ENCODE data around the gene PIMREG.

Gene PIMREG

DNA sequence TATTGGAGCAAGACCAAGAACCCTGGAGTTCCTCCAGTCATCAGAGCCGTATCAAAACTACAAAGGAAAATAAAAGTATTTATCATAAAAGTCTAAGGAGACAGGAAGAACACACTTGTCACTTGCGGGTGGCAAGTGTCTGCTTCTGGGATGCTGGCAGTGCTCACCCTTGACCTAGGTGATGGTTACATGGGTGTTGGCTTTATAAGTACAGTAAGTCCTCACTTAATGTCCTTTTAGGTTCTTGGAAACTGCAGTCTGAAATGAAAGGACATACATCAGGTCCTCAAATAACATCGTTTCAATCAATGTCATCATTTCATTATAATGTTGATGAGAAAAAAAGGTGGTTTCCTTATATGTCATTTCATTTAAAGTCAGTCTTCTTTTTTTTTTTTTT lies 6.3 kb upstream of the PIMREG start:
- DNase-seq (ENCODE audit: low read depth) = no peak

DNA sequence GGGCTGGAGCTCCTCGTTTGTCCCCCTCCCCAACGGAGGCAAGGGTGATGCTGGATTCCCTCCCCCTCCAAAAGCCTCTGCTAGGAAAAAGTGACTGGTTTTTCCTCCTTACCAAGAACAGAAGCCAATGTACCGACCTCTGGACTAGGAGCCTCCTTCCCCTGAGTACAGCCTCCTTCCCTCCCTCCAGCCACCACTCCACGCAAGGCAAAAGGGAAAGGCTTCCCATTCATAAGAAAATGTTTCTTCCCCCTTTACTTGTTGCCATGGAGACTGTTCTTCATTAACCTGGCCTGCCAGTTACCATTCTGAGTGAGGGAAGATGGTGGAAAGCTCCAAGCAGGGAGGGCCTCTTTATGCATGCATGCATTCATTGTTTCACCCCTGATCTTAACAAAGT lies 4.3 kb upstream of the PIMREG start:
- no peak for DNase-seq (ENCODE audit: low read depth)

DNA sequence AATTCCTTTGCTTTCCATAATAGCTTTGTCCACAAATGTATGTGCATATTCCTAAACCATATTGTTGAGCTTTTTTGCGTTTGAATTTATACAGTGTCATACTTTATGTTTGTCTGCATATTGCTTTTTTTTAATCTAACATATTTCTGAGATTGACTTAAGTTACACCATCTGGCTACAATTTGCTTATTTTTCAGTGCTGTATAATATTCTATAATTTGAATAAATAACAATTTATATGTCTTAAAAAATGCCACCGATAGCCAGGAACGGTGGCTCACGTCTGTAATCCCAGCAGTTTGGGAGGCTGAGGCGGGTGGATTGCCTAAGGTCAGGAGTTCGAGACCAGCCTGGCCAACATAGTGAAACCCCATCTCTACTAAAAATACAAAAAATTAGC lies 1.5 kb upstream of the PIMREG start:
- no peak for DNase-seq (ENCODE audit: low read depth)

DNA sequence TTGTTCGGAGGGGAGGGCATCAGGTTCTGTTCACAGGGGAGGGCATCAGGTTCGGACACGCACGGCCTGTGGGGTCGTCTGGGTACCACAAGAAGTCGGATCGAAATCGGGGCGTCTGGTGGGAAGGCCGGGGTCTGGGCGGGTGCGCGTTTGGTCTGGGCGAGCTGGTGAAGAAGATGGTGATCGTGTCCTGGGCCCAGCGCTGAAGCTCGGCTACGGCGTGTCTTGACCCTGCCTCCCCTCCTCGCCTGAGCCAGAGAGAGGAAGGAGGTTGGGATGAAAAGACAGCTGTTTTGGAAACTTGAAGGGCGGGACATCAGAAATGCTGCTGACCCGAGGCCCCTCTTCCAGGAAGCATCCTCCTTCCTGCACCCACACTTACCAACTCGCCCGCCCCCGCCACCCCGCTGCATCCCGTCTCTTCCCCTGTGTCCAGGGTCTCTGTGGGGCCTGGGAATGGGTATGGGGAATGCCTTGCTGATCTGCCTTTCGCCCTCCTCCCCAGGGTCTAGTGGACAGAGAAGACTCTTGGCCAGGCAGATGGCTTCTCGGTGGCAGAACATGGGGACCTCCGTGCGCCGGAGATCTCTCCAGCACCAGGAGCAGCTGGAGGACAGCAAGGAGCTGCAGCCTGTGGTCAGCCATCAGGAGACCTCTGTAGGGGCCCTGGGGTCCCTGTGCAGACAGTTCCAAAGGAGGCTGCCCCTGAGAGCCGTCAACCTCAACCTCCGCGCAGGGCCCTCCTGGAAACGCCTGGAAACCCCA lies 498 bp downstream of the PIMREG start:
- no peak for DNase-seq (ENCODE audit: low read depth)

DNA sequence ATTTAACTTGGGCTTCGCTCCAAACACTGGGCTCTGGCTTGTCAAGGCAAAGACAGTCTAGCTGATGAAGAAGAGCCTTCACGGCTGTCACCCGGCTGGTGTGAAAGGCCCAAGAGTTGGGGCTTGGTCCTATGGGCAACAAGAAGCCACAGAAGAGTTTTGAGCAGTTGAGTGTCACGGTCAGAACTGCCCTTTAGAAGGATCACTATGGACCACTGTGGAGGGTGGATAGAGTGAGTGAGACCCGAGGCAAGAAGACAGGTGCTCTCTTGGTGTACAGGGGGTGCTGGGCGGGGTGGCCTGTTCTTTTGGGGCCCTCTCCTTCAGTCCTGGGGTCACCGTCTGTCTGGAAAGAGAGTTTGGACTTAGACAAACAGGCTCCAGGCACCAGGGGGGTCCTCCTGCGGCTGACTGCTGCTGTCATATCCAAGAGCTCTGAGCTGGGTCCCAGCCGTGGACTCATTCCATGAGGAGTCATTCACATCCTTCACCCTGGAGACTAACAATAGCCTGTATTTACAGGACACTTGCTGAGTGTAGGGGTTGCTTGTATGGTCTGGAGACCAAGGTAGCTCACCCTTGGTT lies 2.4 kb downstream of the PIMREG start:
- DNase-seq (ENCODE audit: low read depth) = no peak

DNA sequence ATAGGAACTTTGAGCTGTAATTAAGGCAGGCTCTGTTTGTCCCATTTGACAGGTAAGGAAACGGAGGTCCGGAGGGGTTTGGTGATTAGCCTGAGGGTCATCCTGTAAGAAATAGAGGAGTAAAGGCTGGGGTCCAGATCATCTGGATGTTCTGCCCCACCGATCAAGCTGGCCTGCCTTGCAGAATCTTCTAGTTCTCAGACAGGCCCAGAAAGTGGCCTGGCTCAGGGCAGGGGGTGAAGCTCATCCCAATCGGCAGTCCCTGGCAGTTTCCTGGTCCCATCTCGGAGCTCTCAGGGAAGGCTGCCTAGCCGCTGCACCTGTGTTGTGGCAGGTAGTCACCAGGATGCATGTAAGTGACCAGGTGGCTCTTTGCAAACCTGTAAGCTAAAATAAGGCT lies 4.2 kb downstream of the PIMREG start:
- DNase-seq (ENCODE audit: low read depth) = no peak

DNA sequence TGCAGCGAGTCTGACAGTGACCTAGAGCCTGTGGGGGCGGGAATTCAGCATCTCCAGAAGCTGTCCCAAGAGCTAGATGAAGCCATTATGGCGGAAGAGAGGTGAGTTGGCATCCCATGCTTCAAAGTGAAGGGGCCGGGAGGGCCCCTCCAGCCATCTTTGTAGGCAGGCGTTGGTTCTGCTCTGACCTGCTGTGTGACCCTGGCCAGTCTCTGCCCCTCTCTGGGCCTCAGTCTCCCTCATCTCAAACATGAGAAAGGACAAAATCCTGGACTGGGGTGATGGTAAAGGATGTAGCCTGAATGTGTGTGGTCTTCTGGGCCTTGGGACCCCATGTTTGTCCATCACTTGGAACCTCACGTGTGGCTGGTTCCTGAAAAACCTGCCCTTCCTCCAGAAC lies 5.1 kb downstream of the PIMREG start:
- DNase-seq (ENCODE audit: low read depth) = no peak

DNA sequence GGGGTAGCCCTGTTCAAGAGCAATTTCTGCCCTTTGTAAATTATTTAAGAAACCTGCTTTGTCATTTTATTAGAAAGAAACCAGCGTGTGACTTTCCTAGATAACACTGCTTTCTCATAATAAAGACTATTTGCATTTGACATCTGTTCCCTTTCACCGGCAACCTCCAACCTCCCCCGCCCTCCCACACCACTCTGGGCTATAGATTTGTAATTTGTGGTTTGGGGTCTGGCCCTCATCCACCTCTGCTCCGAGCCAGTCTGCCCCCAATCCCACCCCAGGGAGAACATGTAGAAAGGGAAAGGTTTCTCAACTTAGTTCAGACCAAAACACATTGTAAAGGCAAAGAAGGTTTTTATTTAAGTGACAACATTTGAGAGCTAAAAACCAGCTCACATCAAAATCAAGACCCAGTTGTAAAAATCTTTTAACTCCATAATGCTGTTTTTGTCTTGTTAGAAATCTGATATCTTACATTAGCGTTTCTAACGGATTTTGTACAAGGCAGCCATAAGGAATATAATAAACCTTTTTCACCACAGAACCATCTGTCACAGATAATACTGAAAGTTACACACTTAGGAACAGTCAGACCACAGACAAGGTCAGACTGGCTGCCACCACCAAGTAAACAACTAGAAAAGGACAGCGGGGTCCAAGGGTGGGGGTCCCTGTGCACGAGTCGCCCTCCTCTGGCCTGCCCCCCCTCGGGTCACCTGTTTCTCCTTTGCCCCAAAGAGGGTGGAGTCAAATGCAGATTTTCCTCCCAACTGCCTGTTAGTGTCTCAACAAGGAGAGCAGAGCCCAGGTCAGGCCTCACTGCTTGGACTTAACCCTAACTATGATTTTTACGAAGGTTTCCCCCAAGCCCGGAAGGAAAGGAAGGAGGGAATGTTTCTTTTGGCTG lies 6.9 kb downstream of the PIMREG start:
- no peak for DNase-seq (ENCODE audit: low read depth)

DNA sequence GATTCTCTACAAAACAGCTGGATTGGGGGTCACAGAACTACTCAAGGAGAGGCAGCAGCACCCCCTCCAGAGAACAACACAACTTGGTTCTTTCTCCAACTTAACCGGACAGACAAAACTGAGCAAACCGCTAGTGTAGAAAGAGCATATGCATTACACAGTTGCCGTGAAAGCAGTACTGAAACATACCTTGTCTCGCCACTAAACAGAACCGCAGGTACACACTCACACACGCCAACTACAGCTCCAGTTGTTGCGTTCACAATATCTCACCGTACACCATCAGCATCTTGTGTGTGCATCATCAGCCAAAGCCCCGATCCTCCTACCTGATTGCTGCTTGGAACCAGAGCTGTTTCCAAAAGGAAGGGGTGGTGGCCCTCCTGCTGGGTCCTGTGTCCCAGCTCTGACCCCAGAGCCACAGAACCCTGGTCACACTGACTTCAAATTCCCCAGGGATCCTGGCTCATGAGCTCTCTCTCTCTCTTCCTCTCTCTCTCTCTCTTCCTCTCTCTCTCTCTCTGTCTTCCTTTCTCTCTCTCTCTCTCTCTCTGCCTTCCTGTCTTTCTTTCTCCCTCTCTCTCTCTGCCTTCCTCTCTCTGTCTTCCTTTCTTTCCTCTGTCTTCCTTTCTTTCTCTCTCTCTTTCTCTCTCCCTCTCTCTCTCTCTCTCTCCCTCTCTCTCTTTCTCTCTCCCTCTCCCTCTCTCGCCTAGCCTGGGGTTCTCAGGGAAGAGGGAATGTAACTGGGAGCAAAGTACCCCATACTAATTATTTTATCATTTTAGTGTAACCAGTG lies 8.4 kb downstream of the PIMREG start:
- no peak for DNase-seq (ENCODE audit: low read depth)

DNA sequence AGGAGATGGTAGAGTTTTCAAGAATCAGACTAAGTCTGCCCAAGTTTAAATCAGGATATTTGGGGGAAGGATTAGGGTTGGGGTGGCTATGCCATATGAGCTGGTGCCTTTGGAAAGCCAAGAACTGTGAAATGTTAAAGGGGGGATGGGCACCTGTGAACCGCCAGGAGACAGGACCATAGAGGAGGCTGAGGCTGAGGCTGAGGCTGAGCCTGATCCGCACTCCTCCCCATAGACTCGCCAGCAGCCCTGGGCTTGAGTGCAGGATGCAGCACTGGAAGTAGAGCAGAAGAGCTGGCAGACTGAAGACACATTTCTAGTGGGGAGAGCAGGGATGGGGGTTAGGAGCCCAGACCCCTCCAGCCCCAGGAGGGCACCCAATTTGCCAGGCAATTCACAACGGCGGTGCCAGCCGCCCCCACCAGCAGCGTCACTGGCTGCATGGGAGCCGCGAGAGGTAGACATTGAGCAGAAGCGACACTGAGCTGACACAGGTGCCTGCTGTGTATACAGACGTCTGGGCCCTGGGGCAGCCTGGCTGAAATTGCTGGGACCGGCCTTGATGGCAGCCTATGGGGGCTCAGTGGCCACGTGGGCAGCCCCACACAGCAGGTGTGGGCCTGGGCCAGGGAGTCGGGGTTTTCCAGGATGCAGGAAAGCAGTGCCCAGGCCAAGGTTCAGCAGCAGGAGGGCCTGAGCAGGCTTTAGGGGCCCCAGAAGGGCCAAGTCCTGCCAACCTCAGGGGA lies 9.2 kb downstream of the PIMREG start:
- DNase-seq (ENCODE audit: low read depth) = no peak

DNA sequence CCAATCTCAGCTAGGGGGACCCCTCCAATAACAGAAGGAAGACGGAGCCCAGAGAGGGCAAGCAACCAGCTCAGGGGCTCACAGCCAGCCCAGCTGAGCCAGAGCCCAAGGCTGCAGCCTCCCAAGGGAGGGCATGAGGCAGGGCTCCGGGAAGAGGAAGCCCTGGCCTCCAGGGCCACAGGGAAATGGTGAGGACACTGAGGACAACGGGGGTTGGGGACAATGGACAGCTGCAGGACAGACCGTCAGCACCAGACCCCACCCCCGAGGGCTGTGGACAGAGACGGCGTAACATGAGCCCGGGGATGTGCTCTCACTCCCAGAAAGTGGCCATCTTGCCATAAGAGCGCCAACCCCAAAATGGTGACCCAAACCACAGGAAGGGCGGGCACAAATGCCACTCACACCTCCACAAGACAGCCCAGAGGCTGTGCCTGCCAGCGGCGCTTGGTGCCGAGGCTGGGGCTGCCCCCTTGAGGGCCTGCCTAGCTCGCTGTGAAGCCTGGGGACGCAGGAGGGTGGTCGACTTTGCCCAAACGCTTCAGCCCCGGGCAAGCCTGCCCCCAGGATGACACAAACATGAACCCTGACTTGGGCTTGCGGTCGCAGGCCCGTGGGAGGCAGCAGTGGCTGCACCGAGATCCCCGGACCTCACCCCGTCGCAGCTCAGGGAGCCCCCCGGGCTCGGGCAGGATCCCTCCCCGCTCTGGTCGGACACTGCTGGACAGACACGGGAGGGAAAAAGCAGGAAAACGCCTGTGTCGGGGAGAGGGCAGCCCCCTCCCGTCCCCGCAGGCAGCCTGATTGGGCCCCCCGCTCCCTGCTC lies 10.5 kb downstream of the PIMREG start:
- DNase-seq (ENCODE audit: low read depth) = no peak

DNA sequence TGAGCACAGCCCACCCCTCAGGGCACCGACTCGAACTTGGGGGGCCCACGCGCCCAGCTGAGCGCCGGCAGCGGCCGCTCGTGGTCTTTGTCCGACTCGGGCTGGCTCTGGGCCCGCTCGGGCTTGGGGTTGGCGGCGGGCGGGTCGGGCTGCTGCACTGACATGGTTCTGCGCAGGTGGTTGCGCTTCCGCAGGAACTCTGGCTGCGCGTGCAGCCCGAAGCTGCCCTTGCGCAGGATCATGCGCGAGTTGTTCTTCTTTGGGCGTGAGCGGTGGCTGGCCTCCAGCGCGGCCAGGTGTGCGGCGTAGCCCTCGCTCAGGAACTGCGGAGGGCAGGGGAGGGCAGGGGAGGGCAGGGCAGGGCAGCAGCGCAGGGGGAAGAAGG lies 11.1 kb downstream of the PIMREG start:
- DNase-seq (ENCODE audit: low read depth) = no peak

DNA sequence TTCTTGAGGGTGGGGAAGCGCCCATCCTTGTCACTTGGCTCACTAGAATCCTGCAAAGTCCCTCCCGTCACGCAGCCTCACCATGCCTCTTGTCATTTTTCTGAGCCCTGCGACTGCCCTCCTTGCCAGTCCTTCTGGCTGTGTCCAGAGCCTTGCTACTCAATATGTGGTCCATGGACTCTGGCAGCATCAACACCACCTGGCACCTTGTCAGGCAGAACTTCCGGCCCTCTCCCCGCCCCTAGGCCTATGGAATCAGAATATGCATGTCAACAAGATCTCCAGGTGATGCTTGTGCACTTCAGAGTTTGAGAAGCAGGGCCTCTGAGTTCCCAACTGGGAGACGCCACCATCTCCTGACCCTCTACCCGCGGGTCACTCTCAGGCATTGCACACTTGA lies 12.1 kb downstream of the PIMREG start:
- DNase-seq (ENCODE audit: low read depth) = no peak

DNA sequence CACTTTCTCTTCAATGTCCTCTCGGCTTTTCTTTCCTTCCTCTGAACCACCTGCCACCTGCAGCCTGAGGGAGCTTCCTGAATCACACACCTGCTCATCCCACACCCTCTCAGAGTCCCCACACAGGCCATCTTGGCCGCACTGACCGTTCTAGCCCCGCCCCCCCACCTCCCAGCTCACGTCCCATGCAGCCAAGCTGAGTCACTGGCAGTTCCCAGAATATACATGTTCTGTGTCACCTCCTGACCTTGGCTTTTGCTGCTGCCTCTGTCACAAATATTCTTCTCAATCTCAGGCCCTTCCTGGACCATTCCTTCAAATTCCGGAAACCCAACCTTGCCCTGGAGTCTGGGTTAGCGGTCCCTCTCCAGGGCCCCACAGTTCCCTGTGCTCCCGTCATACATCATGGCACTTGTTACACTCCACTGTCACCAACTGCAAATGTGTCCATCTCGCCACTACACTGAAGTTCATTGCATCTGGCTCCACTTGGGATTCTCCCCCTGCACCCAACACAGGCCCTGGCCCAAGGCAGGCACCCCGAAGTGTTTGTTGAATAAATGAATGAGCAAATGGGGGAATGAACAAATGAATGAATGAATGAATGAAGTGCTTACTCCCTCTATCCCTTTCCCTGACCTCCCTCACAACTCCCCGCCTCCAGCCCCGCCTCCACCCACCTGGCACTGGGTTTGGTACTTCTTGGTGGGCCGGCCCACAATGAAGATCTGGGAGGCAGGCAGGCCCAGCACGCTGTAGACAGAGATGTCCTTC lies 12.8 kb downstream of the PIMREG start:
- no peak for DNase-seq (ENCODE audit: low read depth)

DNA sequence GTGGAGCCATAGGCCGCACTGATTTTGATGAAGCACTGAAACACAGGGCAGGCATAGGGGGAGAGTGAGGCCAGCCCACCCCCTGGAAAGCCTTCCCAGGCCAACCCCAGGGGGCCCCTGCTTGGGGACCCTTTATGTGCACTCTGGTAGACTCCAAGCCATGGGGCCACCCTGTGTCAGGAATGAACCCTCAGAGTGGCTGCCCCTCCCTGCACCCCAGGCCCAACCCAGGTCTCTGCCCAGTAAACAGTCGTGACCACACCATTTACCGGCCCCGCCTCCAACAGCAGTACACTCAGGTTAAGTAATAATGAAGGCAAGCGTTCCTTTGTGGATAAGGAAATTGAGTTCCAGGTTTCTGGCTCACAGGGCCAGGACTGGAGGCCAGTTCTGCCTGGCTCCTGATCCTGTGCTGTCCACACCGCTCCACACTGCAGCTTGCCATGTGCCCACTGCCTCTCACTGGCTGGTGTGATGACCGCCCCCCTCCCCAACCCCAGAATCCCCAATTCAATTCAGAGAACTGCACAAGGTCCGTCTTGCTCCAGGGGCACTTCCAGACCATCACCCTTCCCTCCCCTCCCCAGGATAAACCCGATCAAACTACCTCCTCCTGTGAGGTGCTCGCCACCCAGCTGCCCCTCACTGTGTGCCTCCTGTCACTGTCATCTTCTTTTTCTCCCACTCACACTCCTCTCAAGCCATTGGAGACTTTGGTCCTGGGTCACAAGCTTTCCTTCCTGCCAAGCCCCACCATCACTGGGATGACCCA lies 13.6 kb downstream of the PIMREG start:
- DNase-seq (ENCODE audit: low read depth) = no peak

DNA sequence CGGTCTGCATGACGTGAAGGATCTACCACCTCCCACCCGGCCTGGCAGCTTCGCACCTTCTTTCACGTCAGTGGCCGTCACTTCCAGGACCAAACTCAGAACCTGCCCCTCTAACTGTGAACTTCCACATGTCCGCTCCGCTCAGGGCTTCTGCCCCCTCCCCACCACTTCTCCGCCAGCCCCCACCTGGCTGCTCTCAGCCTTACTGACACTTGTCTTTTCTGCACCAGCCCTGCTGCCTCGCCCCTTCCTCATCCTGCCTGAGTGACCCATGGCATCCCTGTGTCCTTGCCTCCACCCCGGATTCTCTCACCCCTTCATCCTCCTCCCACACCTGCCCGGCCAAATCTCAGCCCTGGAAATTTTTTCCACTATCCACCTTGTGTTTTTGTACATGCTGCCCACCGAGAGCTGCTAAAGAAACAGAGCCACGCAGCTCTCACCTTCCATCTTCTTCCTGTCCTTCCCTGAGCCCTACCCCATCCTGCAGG lies 14.2 kb downstream of the PIMREG start:
- no peak for DNase-seq (ENCODE audit: low read depth)

DNA sequence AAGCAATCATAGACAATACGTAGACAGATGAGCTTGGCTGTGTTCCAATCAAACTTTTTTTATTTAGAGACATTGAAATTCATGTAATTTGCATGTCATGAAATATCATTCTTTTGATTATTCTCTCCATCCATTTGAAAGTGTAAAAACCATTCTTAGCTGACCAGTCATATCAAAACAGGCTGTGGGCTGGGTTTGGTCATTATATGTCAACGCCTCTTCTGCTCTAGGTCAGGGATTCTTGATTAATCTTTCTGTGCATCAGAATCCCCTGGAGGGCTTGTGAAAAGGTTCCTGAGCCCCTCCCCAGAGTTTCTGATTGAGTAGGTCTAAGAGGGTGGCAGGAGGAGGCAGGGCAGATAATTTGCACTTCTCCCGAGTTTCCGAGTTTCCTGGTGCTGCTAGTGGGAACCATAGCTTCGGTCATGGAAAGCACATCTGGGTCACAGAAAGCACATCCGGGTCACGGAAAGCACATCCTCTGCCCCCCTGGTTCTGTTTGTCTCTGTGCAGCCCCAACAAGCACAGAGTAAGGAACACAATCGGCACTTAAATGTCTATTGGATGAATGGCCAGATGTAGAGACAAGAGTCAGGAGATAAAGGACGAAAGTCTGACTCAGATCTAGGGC lies 16.4 kb downstream of the PIMREG start:
- no peak for DNase-seq (ENCODE audit: low read depth)

DNA sequence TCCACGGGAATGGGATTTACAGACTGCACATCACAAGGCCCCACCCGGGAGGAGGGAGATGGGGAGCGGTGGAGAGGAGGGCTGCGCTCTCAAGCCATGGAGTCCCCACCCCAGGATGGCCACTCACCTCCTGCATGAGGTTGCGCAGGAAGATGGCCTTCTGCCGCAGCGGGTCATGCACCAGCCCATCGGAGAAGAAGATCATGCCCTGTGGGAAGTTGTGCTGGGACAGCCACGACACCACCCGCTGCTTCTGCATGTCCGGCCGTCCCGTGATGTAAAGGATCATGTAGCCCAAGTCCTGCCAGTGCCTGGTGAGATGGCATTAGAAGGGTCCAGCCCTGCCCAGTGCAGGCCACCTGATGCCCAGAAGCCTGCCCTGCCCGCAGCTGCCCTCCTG lies 17.0 kb downstream of the PIMREG start:
- DNase-seq (ENCODE audit: low read depth) = no peak
